ENCODE measurements around the gene HYI. TPM values are rescaled to one million over a fixed set of nuclear protein-coding genes. Genes with fewer than 3 reads are reported as not detected.
"Not testable (repeated sequence)": the region's sequence is repeated elsewhere in the genome, so short reads cannot be mapped to it uniquely, and the experiment has no call there.

Gene HYI
- polyA plus RNA-seq, 3 donors, result 39.8 to 49.5 (median 43.6) TPM

GRCh38 chr1:43472463-43473151 lies 18.9 kb upstream of the HYI start:
- DNase-seq, result not testable (repeated sequence)

DNA sequence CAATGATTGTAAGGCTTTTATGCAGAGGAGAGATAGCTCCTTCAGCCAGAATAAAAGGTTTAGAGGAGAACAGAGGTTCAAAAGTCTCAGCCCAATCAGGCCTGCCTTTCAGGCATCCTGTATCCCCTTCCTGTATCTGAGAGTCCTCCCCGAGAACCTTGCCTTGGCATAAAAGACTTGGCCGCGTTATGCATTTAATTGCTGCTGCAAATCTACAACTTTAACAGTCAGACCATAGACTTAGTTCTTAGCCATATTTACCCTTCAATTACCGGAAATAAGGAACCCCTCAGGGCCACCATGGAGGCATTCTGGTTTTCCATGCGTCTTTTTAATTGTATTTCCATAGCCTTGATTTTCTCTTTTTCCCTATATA lies 18.3 kb upstream of the HYI start:
- DNase-seq, result no peak

- DNase-seq, result no peak
Measured at GRCh38 chr1:43469932-43470331, 16.2 kb upstream of the HYI start.

- DNase-seq, result no peak
Measured at GRCh38 chr1:43468414-43468813, 14.7 kb upstream of the HYI start.

- DNase-seq, result no peak
Measured at GRCh38 chr1:43466403-43466802, 12.7 kb upstream of the HYI start.

GRCh38 chr1:43465505-43466067 lies 11.9 kb upstream of the HYI start:
- DNase-seq, result no peak

- no peak for DNase-seq
Measured at GRCh38 chr1:43464681-43465504, 11.2 kb upstream of the HYI start.

DNA sequence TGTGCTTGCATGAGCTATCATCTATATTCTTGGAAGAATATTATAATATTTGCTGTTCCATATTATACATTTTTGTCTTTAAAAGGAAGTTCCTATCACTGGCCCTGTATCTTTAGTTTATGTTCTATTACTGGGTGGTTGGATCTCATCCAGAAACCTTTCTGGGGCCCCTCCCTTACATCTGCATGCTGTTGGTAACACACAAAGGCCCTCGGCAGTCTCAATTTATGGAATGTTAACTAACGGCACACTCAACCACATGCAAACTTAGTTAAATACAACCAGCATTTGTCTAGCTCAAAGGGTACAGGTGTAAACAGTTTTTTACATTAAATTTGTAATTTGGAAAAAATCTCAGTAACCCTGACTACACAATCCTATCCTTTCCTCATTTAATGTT lies 9.7 kb upstream of the HYI start:
- DNase-seq, result no peak

DNA sequence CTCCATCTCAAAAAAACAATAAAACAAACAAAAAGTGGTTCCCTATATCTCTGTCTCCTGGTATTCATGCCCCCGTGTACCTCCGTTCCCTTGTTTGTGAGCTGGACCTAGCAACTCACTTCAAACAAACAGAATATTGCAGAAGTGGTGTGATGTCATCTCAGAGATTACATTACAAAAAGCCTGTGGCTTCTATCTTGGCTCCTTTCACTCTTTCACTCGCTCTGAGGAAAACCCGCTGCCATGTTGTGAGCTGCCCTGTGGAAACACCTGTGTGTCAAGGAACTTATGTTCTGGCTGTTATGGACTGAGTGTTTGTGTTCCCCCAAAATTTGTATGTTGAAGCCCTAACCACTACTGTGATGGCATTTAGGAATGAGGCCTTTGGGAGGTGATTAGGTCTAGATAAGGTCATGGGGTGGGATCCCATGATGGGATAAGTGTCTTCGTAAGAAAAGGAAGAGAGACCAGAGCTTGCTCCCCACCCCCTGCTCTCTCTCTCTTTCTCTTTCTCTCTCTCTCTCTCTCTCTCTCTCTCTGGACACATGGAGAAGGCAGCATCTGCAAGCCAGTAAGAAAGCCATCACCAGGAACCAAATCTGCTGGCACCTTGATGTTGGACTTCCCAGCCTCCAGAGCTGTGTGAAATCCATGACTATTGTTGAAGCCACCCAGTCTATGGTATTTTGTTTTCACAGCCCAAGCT lies 7.4 kb upstream of the HYI start:
- no peak for DNase-seq

- not testable (repeated sequence) for DNase-seq
Measured at GRCh38 chr1:43458379-43458778, 4.6 kb upstream of the HYI start.

DNA sequence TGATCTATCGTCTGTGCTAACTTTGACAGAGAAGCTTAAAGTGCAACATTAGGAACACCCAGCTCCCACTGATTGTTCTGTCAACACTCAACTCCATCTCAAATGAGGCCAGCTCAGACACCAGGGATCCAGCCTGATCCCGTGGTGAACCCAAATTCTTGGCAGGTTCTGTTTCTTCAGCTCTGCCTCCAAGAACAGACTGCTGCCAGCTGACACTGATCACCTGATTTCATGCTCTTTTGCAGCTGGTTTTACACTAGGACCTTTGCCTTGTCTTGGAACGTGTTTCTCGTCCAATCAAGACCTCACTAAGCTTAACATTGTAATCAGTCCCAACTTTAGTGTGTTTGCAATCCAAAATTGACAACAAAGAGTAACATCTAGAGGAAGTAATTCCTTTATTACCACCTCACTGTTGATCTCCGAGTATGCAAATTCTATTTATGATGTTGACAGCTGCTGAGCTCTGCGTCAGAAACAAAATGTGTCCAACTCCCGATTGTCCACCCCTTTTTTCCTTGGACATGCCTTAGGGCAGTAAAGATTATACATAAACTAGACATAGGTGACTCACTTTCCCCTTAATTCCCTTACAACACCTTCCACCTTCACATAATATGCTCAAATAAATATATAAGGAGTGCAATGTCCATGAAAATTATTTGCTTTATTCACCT lies 1.6 kb upstream of the HYI start:
- DNase-seq, result no peak

DNA sequence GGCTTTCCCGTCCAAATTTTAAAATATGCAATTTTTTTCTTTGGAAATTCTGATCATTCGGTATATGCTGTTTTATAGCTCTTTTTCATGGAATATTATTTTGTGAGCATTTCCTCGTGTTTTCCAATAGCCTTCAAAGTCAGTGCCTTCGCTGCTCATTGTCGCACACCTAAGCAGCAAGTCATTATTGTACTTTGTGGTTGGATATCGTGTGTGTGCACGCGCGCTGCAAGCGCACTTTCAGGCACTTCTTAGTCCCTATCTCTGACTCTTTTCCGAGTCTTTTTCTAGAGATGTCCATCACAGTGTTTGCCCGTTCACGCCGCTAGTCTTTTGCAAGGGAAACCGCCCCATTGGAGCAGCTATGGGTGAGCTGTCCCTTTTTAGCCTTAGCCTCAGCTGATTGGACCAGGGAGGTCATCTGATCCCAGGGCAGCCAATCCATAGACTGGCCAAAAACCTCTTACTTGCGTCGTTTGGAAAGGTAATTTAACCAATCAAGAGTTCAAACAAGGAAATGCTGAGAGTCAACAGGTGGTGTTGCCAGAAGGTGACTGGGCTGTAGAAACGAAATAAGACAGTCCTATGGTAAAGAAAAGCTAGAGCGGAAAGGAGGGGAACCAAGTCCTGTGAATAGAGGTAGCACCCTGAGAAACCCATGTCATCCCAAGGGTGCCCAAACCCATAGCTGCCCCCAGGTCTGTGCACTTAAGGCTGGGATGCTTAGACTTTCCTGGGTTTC lies 710 bp upstream of the HYI start:
- peak; percentile 71 for DNase-seq

- no peak for DNase-seq
Measured at GRCh38 chr1:43452789-43453441, 816 bp downstream of the HYI start.

DNA sequence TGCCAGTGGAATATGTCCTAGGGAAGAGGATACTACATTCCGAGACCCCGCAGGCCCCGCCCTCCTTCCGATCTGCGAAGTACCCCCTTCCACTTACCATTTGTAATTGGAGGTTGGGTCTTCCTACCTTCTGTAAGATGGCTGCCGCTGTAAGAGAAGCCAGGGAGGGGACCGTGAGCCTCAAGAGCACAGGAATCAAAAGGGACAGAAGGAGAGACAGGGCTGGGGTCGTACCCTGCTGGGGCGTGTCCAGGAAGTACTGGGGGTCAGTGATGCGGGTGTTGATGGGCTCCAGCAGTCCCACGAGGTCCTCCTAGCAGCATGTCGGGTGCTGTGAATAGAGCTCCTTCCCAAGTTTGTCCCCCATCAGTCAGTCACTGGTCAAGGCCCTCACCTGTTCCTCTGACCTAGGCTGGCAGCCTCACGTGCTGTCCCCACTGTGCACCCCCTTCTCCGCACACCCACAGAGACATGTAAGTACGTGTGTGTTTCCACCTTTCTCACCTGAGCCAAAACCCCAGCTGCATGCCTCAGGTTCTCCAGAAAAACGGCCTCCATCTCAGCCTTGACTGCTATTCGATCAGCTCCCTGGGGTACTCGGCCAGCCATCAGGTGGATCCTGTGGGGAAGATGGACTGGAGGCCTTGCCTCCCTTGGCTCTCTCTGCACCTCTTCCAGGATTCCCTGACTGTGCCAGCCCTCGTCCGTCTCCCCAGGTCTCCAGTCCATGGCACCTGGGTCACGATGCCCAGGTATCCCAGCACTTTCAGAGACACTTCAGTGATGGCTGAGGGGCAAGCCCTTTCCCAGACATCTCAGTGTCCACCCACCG lies 1.8 kb downstream of the HYI start:
- no peak for DNase-seq

DNA sequence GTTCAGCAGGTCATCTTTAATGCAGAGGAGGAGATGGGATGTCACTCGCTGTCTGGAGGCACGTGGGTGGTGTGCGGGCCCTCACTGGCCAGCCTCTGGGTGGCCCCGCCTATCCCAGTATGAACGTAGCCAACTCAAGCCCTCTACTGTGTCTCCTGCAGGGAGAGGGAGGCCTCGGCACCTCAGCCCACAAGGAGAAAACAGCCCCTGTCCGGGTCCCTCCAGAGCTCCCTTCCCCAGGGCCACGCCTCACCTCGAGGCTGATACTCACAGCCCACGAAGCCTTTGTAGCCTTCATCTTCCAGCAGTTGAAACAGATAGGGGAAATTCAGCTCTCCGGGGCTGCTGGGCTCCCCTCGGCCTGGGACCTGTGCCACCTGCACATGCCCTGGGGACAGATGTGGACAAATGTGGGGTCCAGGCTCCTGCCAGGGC lies 2.6 kb downstream of the HYI start:
- DNase-seq, result no peak

DNA sequence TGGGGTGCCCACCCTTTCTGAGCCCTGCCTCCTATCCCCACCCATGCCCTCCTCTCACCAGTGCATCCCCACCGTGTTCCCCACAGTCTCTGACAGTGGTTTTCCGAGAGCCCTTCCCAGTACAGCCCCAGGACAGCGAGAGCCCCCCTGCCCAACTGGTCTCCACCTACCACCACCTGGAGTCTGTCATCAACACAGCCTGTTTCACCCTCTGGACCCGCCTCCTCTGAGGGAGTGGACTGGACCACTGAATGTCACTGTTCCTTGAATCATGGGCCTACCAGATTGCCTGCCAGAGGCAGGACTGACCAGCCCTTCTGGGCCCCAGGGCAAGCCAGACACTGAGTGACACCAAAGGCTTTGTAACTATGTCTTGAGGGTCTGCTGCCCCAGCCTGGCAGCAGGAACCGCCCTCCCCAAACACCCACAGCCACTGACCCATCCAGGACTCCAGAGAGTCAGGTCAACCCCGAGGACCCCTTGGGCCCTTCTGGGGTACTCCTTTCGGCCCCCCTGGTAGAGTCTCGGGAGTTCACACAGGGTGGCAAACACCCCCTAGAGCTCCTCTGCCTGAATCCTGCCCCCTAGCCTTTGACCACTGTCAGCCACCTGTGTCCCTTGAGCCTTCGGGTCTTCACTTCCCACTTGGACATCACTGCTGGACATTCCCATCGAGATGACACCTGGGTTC lies 3.3 kb downstream of the HYI start:
- no peak for DNase-seq

DNA sequence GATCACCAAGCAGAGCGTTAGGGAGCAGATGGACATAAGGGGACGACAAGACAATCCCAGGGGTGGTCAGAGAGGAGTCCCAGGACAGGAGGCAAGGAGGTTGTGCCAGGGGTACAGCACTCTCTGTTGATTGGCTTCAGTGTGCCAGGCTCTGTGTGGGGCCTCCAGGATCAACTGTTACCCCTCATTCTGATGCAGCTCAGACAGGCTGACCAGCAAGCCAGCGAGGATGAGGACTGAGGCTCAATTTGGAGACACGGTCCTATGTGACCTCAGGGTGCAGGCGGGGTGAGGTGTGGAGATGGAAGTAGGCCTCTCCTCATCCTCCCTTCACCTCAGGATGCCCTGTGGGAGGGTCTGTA lies 4.0 kb downstream of the HYI start:
- DNase-seq, result no peak

DNA sequence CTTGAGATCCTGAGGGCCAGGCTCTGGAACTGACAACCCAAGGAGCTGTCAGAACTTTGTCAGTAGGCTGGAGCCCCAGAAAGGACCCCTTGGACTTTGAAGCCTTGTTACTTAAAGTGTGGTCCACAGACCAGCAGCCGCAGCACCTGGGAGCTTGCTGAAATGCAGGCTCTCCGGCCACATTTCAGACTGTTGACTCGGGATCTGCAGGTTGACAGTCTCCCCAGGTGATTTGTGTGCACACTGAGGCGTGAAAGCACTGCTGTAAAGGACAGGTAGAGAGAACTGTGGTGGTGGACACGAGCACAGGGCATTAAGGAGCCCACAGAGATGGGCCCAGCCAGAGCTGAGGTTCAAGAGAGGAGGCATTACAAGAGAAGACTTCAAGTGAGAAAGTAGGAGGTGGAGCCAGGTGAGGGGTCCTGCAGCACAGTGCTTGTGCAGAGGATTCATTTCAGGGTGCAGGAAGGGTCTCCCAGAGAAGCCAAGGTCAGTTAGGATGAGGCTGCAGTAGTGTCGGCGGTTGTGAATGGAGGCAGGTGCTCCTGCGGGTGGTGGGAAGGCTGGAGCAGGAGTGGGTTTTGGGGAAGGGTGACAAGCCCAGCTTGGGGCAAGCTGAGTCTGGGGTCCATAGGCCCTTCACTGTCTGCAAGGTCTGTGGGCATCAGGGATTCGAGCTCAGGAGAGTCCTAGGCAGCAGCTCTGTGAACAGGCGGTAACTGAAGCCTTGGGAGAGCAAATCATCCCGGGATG lies 4.6 kb downstream of the HYI start:
- DNase-seq, result no peak

Measured in renal pelvis (tissue), 4 donors.